Measurements from ENCODE around the gene MYL12B.

- no peak for TF ChIP-seq TCF12 (IDR thresholded peaks at IDR 0.05; ENCODE audit: low read depth, low read length)
- TF ChIP-seq CTCF (IDR thresholded peaks at IDR 0.05; ENCODE audit: control extremely low read depth in 1 of 3, insufficient read depth in 1 of 3, low read depth in 1 of 3, low read length in 3 of 3), result no peak
- TF ChIP-seq FOSL1 (IDR thresholded peaks at IDR 0.05; ENCODE audit: insufficient read depth, low read depth, low read length), result no peak
- no peak for TF ChIP-seq BACH1 (IDR thresholded peaks at IDR 0.05; ENCODE audit: low read length)
- TF ChIP-seq EGR1 (IDR thresholded peaks at IDR 0.05; ENCODE audit: borderline replicate concordance, low read depth, low read length), result no peak
- TF ChIP-seq HDAC2 (IDR thresholded peaks at IDR 0.05; ENCODE audit: borderline replicate concordance in 1 of 2, low read depth in 2 of 2, low read length in 2 of 2), result no peak
- no peak for TF ChIP-seq POLR2A (IDR thresholded peaks at IDR 0.05; ENCODE audit: control extremely low read depth in 1 of 2, low read depth in 2 of 2, low read length in 2 of 2)
- TF ChIP-seq CEBPB (IDR thresholded peaks at IDR 0.05; ENCODE audit: low read depth, low read length), result no peak
Measured at GRCh38 chr18:3305933-3306332, 44.0 kb downstream of the MYL12B start.

All from H1 (cell line).